Measurements from ENCODE around the gene F2R. TPM values are rescaled to one million over a fixed set of nuclear protein-coding genes. Genes with fewer than 3 reads are reported as not detected.
"Not testable (repeated sequence)": the region's sequence is repeated elsewhere in the genome, so short reads cannot be mapped to it uniquely, and the experiment has no call there.

Gene F2R
- polyA plus RNA-seq, 1 donor: 52.5 TPM

- H3K4me3 ChIP-seq (ENCODE audit: low read length): no peak overlapping the region
- H3K27ac ChIP-seq (ENCODE audit: low read length): no peak overlapping the region
- no peak for DNase-seq
- peaks cover 3% of the 10 kb centered on the region for H3K4me1 ChIP-seq (ENCODE audit: control insufficient read depth, insufficient read depth, low read length)
- 70% methylated on average over 3 of the region's 3 CpGs for WGBS (ENCODE audit: insufficient coverage, low lambda C conversion rate)
- H3K9me3 ChIP-seq (ENCODE audit: control insufficient read depth, low read depth, low read length): no peaks in the 10 kb centered on the region
- no peaks in the 10 kb centered on the region for H3K36me3 ChIP-seq (ENCODE audit: control insufficient read depth, insufficient read depth, low read length)
- no peaks in the 10 kb centered on the region for H3K27me3 ChIP-seq (ENCODE audit: control insufficient read depth, insufficient read depth, low read length)
Measured at GRCh38 chr5:76771705-76772405, 55.9 kb downstream of the F2R start.

- no peak for DNase-seq
- Histone ChIP-seq H3K4me1 (ENCODE audit: control insufficient read depth, insufficient read depth, low read length) (peaks cover 3% of the 10 kb centered on the region), H3K4me3 (ENCODE audit: low read length) (no peak overlapping the region), H3K27ac (ENCODE audit: low read length) (no peak overlapping the region), H3K9me3 (ENCODE audit: control insufficient read depth, low read depth, low read length) (no peaks in the 10 kb centered on the region), H3K36me3 (ENCODE audit: control insufficient read depth, insufficient read depth, low read length) (no peaks in the 10 kb centered on the region), H3K27me3 (ENCODE audit: control insufficient read depth, insufficient read depth, low read length) (no peaks in the 10 kb centered on the region)
- WGBS (ENCODE audit: insufficient coverage, low lambda C conversion rate): 100% methylated on average over 1 of the region's 5 CpGs
Measured at GRCh38 chr5:76775921-76776320, 60.0 kb downstream of the F2R start.

- WGBS (ENCODE audit: insufficient coverage, low lambda C conversion rate): 92% methylated on average over 2 of the region's 2 CpGs
- DNase-seq: no peak
- H3K27ac ChIP-seq (ENCODE audit: low read length): no peak overlapping the region
- H3K4me3 ChIP-seq (ENCODE audit: low read length): no peak overlapping the region
- no peaks in the 10 kb centered on the region for H3K27me3 ChIP-seq (ENCODE audit: control insufficient read depth, insufficient read depth, low read length)
- H3K4me1 ChIP-seq (ENCODE audit: control insufficient read depth, insufficient read depth, low read length): peaks cover 3% of the 10 kb centered on the region
- H3K36me3 ChIP-seq (ENCODE audit: control insufficient read depth, insufficient read depth, low read length): no peaks in the 10 kb centered on the region
- no peaks in the 10 kb centered on the region for H3K9me3 ChIP-seq (ENCODE audit: control insufficient read depth, low read depth, low read length)
Measured at GRCh38 chr5:76776391-76776790, 60.5 kb downstream of the F2R start.

GRCh38 chr5:76780616-76781015 lies 64.7 kb downstream of the F2R start:
- not testable (repeated sequence) for H3K27me3 ChIP-seq (ENCODE audit: control insufficient read depth, insufficient read depth, low read length); H3K36me3 ChIP-seq (ENCODE audit: control insufficient read depth, insufficient read depth, low read length); H3K9me3 ChIP-seq (ENCODE audit: control insufficient read depth, low read depth, low read length); H3K4me3 ChIP-seq (ENCODE audit: low read length)
- Histone ChIP-seq H3K27ac (ENCODE audit: low read length) (peak overlapping the region; percentile 33), H3K4me1 (ENCODE audit: control insufficient read depth, insufficient read depth, low read length) (peaks cover 13% of the 10 kb centered on the region)
- no CpG with 5 or more reads among the region's 4 CpGs for whole genome bisulfite sequencing (ENCODE audit: insufficient coverage, low lambda C conversion rate)
- DNase-seq: peak; percentile 57 to 60

- no peaks in the 10 kb centered on the region for H3K9me3 ChIP-seq (ENCODE audit: control insufficient read depth, low read depth, low read length)
Measured at GRCh38 chr5:76781775-76782174, 65.8 kb downstream of the F2R start.

GRCh38 chr5:76782444-76782843 lies 66.5 kb downstream of the F2R start:
- H3K9me3 ChIP-seq (ENCODE audit: control insufficient read depth, low read depth, low read length): no peaks in the 10 kb centered on the region
- H3K27ac ChIP-seq (ENCODE audit: low read length): no peak overlapping the region
- no peak overlapping the region for H3K4me3 ChIP-seq (ENCODE audit: low read length)
- H3K4me1 ChIP-seq (ENCODE audit: control insufficient read depth, insufficient read depth, low read length): peaks cover 24% of the 10 kb centered on the region
- DNase-seq: peak; percentile 20 to 64
- no peaks in the 10 kb centered on the region for H3K36me3 ChIP-seq (ENCODE audit: control insufficient read depth, insufficient read depth, low read length)
- no peaks in the 10 kb centered on the region for H3K27me3 ChIP-seq (ENCODE audit: control insufficient read depth, insufficient read depth, low read length)
- 83% methylated on average over 1 of the region's 3 CpGs for WGBS (ENCODE audit: insufficient coverage, low lambda C conversion rate)

More at GRCh38 chr5:76781775-76782174, 65.8 kb downstream of the F2R start:
- no peaks in the 10 kb centered on the region for H3K27me3 ChIP-seq (ENCODE audit: control insufficient read depth, insufficient read depth, low read length)
- no peaks in the 10 kb centered on the region for H3K36me3 ChIP-seq (ENCODE audit: control insufficient read depth, insufficient read depth, low read length)
- no peak for DNase-seq
- peaks cover 18% of the 10 kb centered on the region for H3K4me1 ChIP-seq (ENCODE audit: control insufficient read depth, insufficient read depth, low read length)
- H3K27ac ChIP-seq (ENCODE audit: low read length): no peak overlapping the region
- no peak overlapping the region for H3K4me3 ChIP-seq (ENCODE audit: low read length)
- no CpG with 5 or more reads among the region's 10 CpGs for WGBS (ENCODE audit: insufficient coverage, low lambda C conversion rate)

Other genes with a start within 250 kb of the F2R start
- gene F2RL2, start 92.7 kb upstream of the F2R start, polyA plus RNA-seq: 5.4 TPM
- gene F2RL1, start 102.9 kb downstream of the F2R start, polyA plus RNA-seq: 76.0 TPM
- 0.51 TPM for gene S100Z, start 133.9 kb downstream of the F2R start, polyA plus RNA-seq
- 0.76 TPM for gene CRHBP, start 236.9 kb downstream of the F2R start, polyA plus RNA-seq